Tibial artery (tissue), 4 donors: ENCODE measurements around the gene PRDM1.

Experiments
- DNase-seq, 2 donors: peaks; one replicate each; pipeline ENCODE4 v3.0.0-alpha.2; 2019
- H3K27ac ChIP-seq, 2 donors: fragments of 200-600 bp; sonication (generic) in 1 of 2; 1 replicate in 1 of 2; 2 replicates in 1 of 2; pipeline ENCODE4 v1.5.1; 2018 to 2019; ENCODE audit warnings: mild to moderate bottlenecking in 1 of 2
- H3K27me3 ChIP-seq, 2 donors: fragments of 200-600 bp; sonication (generic) in 1 of 2; one replicate each; pipeline versions ENCODE4 v1.5.1 to v1.6.0; 2016 to 2019
- H3K36me3 ChIP-seq, 3 donors: fragments of 200-600 bp; sonication (generic) in 2 of 3; one replicate each; pipeline ENCODE4 v1.5.1; 2016 to 2019; ENCODE audit warnings: mild to moderate bottlenecking in 2 of 3
- H3K4me1 ChIP-seq, 4 donors: fragments of 200-600 bp; sonication (generic) in 2 of 4; 1 replicate in 3 of 4; 2 replicates in 1 of 4; pipeline ENCODE4 v1.5.1; 2016 to 2019
- H3K4me3 ChIP-seq, 2 donors: fragments of 200-600 bp; sonication (generic) in 1 of 2; 1 replicate in 1 of 2; 2 replicates in 1 of 2; pipeline ENCODE4 v1.5.1; 2018 to 2019; ENCODE audit warnings: mild to moderate bottlenecking in 2 of 2
- H3K9me3 ChIP-seq, 3 donors: fragments of 200-600 bp; sonication (generic) in 1 of 3; one replicate each; pipeline ENCODE4 v1.5.1; 2016 to 2019
- CTCF ChIP-seq, 2 experiments: fragments of 200-600 bp in 1 of 2; fragments of 450-650 bp in 1 of 2; IDR thresholded peaks; one replicate each; pipeline ENCODE4 v1.5.1; 2017 to 2019; ENCODE audit warnings: antibody characterized with exemption in 2 of 2, mild to moderate bottlenecking in 1 of 2, moderate library complexity in 1 of 2
- intact Hi-C: fragments of 100-400 bp; cut with DNase I; formaldehyde crosslinking; loops from one replicate; pipeline ENCODE4 v1.15.0; 2023; ENCODE audit warnings: low total_unique reads

PRDM1 gene

GRCh38 chr6:106046116-106046853 is 39.9 kb upstream of the PRDM1 start:
- Histone ChIP-seq H3K9me3 (no peaks in the 10 kb centered on the region), H3K27me3 (peaks cover 0 to 2% of the 10 kb centered on the region in 2 donors), H3K4me1 (no peaks in the 10 kb centered on the region), H3K4me3 (no peak overlapping the region), H3K36me3 (no peaks in the 10 kb centered on the region), H3K27ac (no peak overlapping the region)
- intact Hi-C loops, result no loop called here
- TF ChIP-seq CTCF (IDR thresholded peaks at IDR 0.05), result no peak
- DNase-seq, result no peak

- no peak for DNase-seq
- no peak overlapping the region for H3K27ac ChIP-seq
- TF ChIP-seq CTCF (IDR thresholded peaks at IDR 0.05), result no peak
- H3K36me3 ChIP-seq, result no peaks in the 10 kb centered on the region
- no peak overlapping the region for H3K4me3 ChIP-seq
- H3K9me3 ChIP-seq, result no peaks in the 10 kb centered on the region
- H3K27me3 ChIP-seq, result peaks cover 0 to 2% of the 10 kb centered on the region in 2 donors
- H3K4me1 ChIP-seq, result no peaks in the 10 kb centered on the region
- intact Hi-C loops, result no loop called here
Measured at GRCh38 chr6:106046854-106047200, 39.3 kb upstream of the PRDM1 start.

- no peak overlapping the region for H3K27ac ChIP-seq
- H3K27me3 ChIP-seq, result peaks cover 0 to 2% of the 10 kb centered on the region in 2 donors
- no peaks in the 10 kb centered on the region for H3K9me3 ChIP-seq
- TF ChIP-seq CTCF (IDR thresholded peaks at IDR 0.05), result no peak
- no peak for DNase-seq
- H3K36me3 ChIP-seq, result no peaks in the 10 kb centered on the region
- intact Hi-C loops, result no loop called here
- H3K4me3 ChIP-seq, result no peak overlapping the region
- H3K4me1 ChIP-seq, result no peaks in the 10 kb centered on the region
Measured at GRCh38 chr6:106048336-106048735, 37.8 kb upstream of the PRDM1 start.

- TF ChIP-seq CTCF (IDR thresholded peaks at IDR 0.05), result no peak
- Histone ChIP-seq H3K27ac (no peak overlapping the region), H3K27me3 (peaks cover 0 to 2% of the 10 kb centered on the region in 2 donors), H3K4me1 (no peaks in the 10 kb centered on the region), H3K36me3 (no peaks in the 10 kb centered on the region), H3K4me3 (no peak overlapping the region), H3K9me3 (no peaks in the 10 kb centered on the region)
- DNase-seq, result no peak
- intact Hi-C loops, result no loop called here
Measured at GRCh38 chr6:106050538-106050937, 35.6 kb upstream of the PRDM1 start.

GRCh38 chr6:106051226-106051625 is 34.9 kb upstream of the PRDM1 start:
- Histone ChIP-seq H3K36me3 (no peaks in the 10 kb centered on the region), H3K4me1 (no peaks in the 10 kb centered on the region), H3K27me3 (peaks cover 0 to 2% of the 10 kb centered on the region in 2 donors), H3K4me3 (no peak overlapping the region), H3K27ac (no peak overlapping the region), H3K9me3 (no peaks in the 10 kb centered on the region)
- no peak for TF ChIP-seq CTCF (IDR thresholded peaks at IDR 0.05)
- intact Hi-C loops, result no loop called here
- DNase-seq, result no peak
